H1 (cell line): ENCODE data around the gene STXBP2. TPM values are rescaled to one million over a fixed set of nuclear protein-coding genes. Genes with fewer than 3 reads are reported as not detected.

Source experiments
- CTCF ChIA-PET: fragments of 300-600 bp; sonication (Branson Sonifier 250); formaldehyde crosslinking; loops from one replicate; lab custom pipeline; 2021; ENCODE audit not compliant: partially characterized antibody; lab: Charles Lee
- POLR2A ChIA-PET: fragments of 300-600 bp; sonication (Branson Sonifier 250); formaldehyde crosslinking; loops from one replicate; lab custom pipeline; 2021; ENCODE audit warnings: inconsistent platforms; ENCODE audit not compliant: partially characterized antibody; lab: Charles Lee
- DNase-seq, 2 experiments: peaks; one replicate each; pipeline versions ENCODE4 v3.0.0 to v3.0.0-alpha.2; 2010 to 2022; ENCODE audit warnings: low spot score in 2 of 2, low read depth in 1 of 2, mixed read lengths in 1 of 2
- FAIRE-seq: peaks from 2 replicates; lab custom pipeline; 2011; peaks lifted over from hg19 to GRCh38; lab: Jason Lieb, UNC
- H2AFZ ChIP-seq: 2 replicates; pipeline ENCODE4 v1.8.1; 2012; ENCODE audit warnings: low read length, inconsistent platforms
- H2AK5ac ChIP-seq: 2 replicates; pipeline ENCODE4 v1.6.1; 2013; ENCODE audit warnings: low read depth, low read length
- H2BK120ac ChIP-seq: replicated peaks from 2 replicates; pipeline ENCODE3; 2013; ENCODE audit warnings: low read depth, low read length, inconsistent platforms
- H2BK12ac ChIP-seq: 2 replicates; pipeline ENCODE4 v1.6.1; 2013; ENCODE audit warnings: low read depth, low read length
- H2BK15ac ChIP-seq: 2 replicates; pipeline ENCODE4 v1.6.1; 2013; ENCODE audit warnings: low read length
- H2BK20ac ChIP-seq: 2 replicates; pipeline ENCODE4 v1.6.1; 2013; ENCODE audit warnings: low read length
- H2BK5ac ChIP-seq: 2 replicates; pipeline ENCODE4 v1.6.1; 2013; ENCODE audit warnings: low read depth, low read length
- H3K14ac ChIP-seq: 2 replicates; pipeline ENCODE4 v1.6.1; 2013; ENCODE audit warnings: inconsistent platforms; ENCODE audit not compliant: insufficient read length
- H3K18ac ChIP-seq: 2 replicates; pipeline ENCODE4 v1.6.1; 2013; ENCODE audit warnings: low read length; ENCODE audit errors: extremely low read depth
- H3K23ac ChIP-seq: 2 replicates; pipeline ENCODE4 v1.6.1; 2013; ENCODE audit warnings: inconsistent platforms; ENCODE audit not compliant: insufficient read length
- H3K23me2 ChIP-seq: 2 replicates; pipeline ENCODE4 v1.6.1; 2013; ENCODE audit warnings: low read depth, low read length
- H3K27ac ChIP-seq: 2 replicates; pipeline ENCODE4 v1.6.1; 2011; ENCODE audit warnings: low read depth, low read length, inconsistent platforms
- H3K27me3 ChIP-seq, 4 experiments: replicated peaks in 1 of 4; 1 replicate in 1 of 4; 2 replicates in 3 of 4; pipeline versions ENCODE4 v1.6.1 to v1.8.1; 2011 to 2013; ENCODE audit warnings: low read length in 3 of 4, mild to moderate bottlenecking in 3 of 4, inconsistent platforms in 2 of 4, mixed read lengths in 2 of 4, moderate library complexity in 1 of 4; ENCODE audit not compliant: control insufficient read depth in 3 of 4, insufficient read depth in 3 of 4; ENCODE audit errors: extremely low read depth in 1 of 4
- H3K36me3 ChIP-seq, 4 experiments: 2 replicates each; pipeline versions ENCODE4 v1.6.1 to v1.8.1; 2011 to 2013; ENCODE audit warnings: mild to moderate bottlenecking in 4 of 4, low read length in 3 of 4, moderate library complexity in 2 of 4, control low read depth in 1 of 4, inconsistent platforms in 1 of 4; ENCODE audit not compliant: insufficient read depth in 4 of 4, control insufficient read depth in 2 of 4
- H3K4ac ChIP-seq: replicated peaks from 2 replicates; pipeline ENCODE3; 2013; ENCODE audit warnings: low read length, low read depth, mixed read lengths, inconsistent platforms; ENCODE audit not compliant: insufficient read length
- H3K4me1 ChIP-seq, 4 experiments: replicated peaks in 1 of 4; 1 replicate in 1 of 4; 2 replicates in 3 of 4; pipeline versions ENCODE4 v1.6.1 to v1.8.1; 2011 to 2013; ENCODE audit warnings: low read length in 3 of 4, inconsistent platforms in 2 of 4, mixed read lengths in 1 of 4; ENCODE audit not compliant: insufficient read depth in 4 of 4, control insufficient read depth in 3 of 4
- H3K4me2 ChIP-seq, 2 experiments: 2 replicates each; pipeline versions ENCODE4 v1.6.1 to v1.8.1; 2011 to 2013; ENCODE audit warnings: low read depth in 2 of 2, low read length in 2 of 2, control low read depth in 1 of 2, inconsistent platforms in 1 of 2, mild to moderate bottlenecking in 1 of 2; ENCODE audit not compliant: insufficient read depth in 1 of 2
- H3K4me3 ChIP-seq, 4 experiments: fragments of 200-600, 300-600 bp in 1 of 4; sonication (generic), shearing (Covaris generic), sonication (Bioruptor Twin) in 1 of 4; 2 replicates each; pipeline versions ENCODE4 v1.5.1 to v1.8.1; 2011 to 2016; ENCODE audit warnings: low read length in 4 of 4, low read depth in 3 of 4, control low read depth in 2 of 4, inconsistent platforms in 2 of 4, mild to moderate bottlenecking in 2 of 4, mixed read lengths in 1 of 4, moderate library complexity in 1 of 4; ENCODE audit not compliant: insufficient read depth in 2 of 4; ENCODE audit errors: extremely low read depth in 1 of 4
- H3K56ac ChIP-seq: replicated peaks from 2 replicates; pipeline ENCODE3; 2013; ENCODE audit warnings: low read depth, mild to moderate bottlenecking, mixed read lengths, low read length, inconsistent platforms; ENCODE audit not compliant: insufficient read length
- H3K79me1 ChIP-seq: 2 replicates; pipeline ENCODE4 v1.6.1; 2013; ENCODE audit warnings: low read depth, low read length, control low read depth
- H3K79me2 ChIP-seq, 2 experiments: 2 replicates each; pipeline versions ENCODE4 v1.6.1 to v1.8.1; 2012 to 2013; ENCODE audit warnings: low read length in 2 of 2, mild to moderate bottlenecking in 2 of 2, inconsistent platforms in 1 of 2; ENCODE audit not compliant: insufficient read depth in 2 of 2, control insufficient read depth in 1 of 2
- H3K9ac ChIP-seq, 4 experiments: replicated peaks in 1 of 4; 1 replicate in 1 of 4; 2 replicates in 3 of 4; pipeline versions ENCODE4 v1.6.1 to v1.8.1; 2011 to 2013; ENCODE audit warnings: low read depth in 3 of 4, low read length in 3 of 4, control low read depth in 2 of 4, mild to moderate bottlenecking in 2 of 4, moderate library complexity in 2 of 4, inconsistent platforms in 1 of 4; ENCODE audit errors: extremely low read depth in 1 of 4
- H3K9me3 ChIP-seq, 2 experiments: 2 replicates each; pipeline versions ENCODE4 v1.6.1 to v1.8.1; 2012 to 2013; ENCODE audit warnings: mild to moderate bottlenecking in 2 of 2, moderate library complexity in 2 of 2, control low read depth in 1 of 2, inconsistent platforms in 1 of 2, low read depth in 1 of 2, low read length in 1 of 2, mixed read lengths in 1 of 2; ENCODE audit not compliant: insufficient read depth in 2 of 2
- H4K20me1 ChIP-seq, 2 experiments: replicated peaks in 1 of 2; 2 replicates each; pipeline versions ENCODE3 to v1.8.1; 2011 to 2013; ENCODE audit warnings: inconsistent platforms in 2 of 2, low read length in 2 of 2, mild to moderate bottlenecking in 1 of 2; ENCODE audit not compliant: insufficient read depth in 2 of 2, control insufficient read depth in 1 of 2
- H4K5ac ChIP-seq: 2 replicates; pipeline ENCODE4 v1.6.1; 2013; ENCODE audit warnings: low read length, low read depth, mixed read lengths, inconsistent platforms; ENCODE audit not compliant: insufficient read length
- H4K8ac ChIP-seq: 2 replicates; pipeline ENCODE4 v1.8.0; 2013; ENCODE audit warnings: mild to moderate bottlenecking, moderate library complexity, low read length, inconsistent platforms; ENCODE audit not compliant: insufficient read depth; ENCODE audit errors: extremely low read depth
- H4K91ac ChIP-seq: replicated peaks from 2 replicates; pipeline ENCODE3; 2013; ENCODE audit warnings: low read length, mixed read lengths, inconsistent platforms; ENCODE audit not compliant: insufficient read length
- CHD1 ChIP-seq: IDR thresholded peaks from 2 replicates; pipeline ENCODE4 v1.6.1; 2012; ENCODE audit warnings: low read depth, low read length, improper control_type of control experiment
- CREB1 ChIP-seq: IDR thresholded peaks from 2 replicates; pipeline ENCODE4 v1.6.1; 2012; ENCODE audit warnings: inconsistent platforms
- HDAC2 ChIP-seq, 2 experiments: fragments of 300-600 bp in 1 of 2; sonication (generic) in 1 of 2; IDR thresholded peaks; 2 replicates each; pipeline ENCODE4 v1.6.1; 2011 to 2012; ENCODE audit warnings: low read depth in 2 of 2, low read length in 2 of 2, mild to moderate bottlenecking in 2 of 2, moderate library complexity in 2 of 2, borderline replicate concordance in 1 of 2, inconsistent platforms in 1 of 2
- JUND ChIP-seq: IDR thresholded peaks from 2 replicates; pipeline ENCODE4 v1.6.1; 2011; ENCODE audit warnings: mild to moderate bottlenecking, improper control_type of control experiment, low read length
- WGBS, 2 experiments: shearing (Covaris generic) in 1 of 2; methylation state at CpG; one replicate each; pipeline versions ENCODE4 v1.1.6 to v1.1.7; 2013 to 2015; ENCODE audit warnings: low lambda C conversion rate in 2 of 2, mixed read lengths in 2 of 2, inconsistent platforms in 1 of 2, low coverage in 1 of 2, missing lambda C conversion rate in 1 of 2; ENCODE audit not compliant: insufficient replicate concordance in 2 of 2, insufficient coverage in 1 of 2, insufficient read length in 1 of 2; ENCODE audit errors: extremely low coverage in 1 of 2, missing lambda C conversion rate in 1 of 2; 5-methylcytosine and 5-hydroxymethylcytosine counted together
- polyA plus RNA-seq, 7 experiments: library from polyadenylated mRNA; depleted of rRNA in 3 of 7; stranded (reverse) in 5 of 7; unstranded in 2 of 7; fragments of >200 nt in 5 of 7; fragments of 200-250 nt in 2 of 7; gene quantifications; 1 replicate in 5 of 7; 2 replicates in 1 of 7; 4 replicates in 1 of 7; pipeline versions ENCODE4 v1.2.1 to v1.2.3, GENCODE V29; 2011 to 2013; ENCODE audit warnings: missing spikeins in 2 of 7, mixed read lengths in 2 of 7
- total RNA-seq: library from RNA; stranded (reverse); fragmentation: NEBNext Ultra II Directional; extraction: Animal tissue kit (Norgen Biotek cat#: 25700); gene quantifications from 2 replicates; pipeline ENCODE4 v1.2.1, GENCODE V29; 2021

The STXBP2 gene
- total and polyA plus RNA-seq, 2 of the 8 experiments (the other 6 are each of a cell fraction or from before 2014, with no cell fraction given), result 52.9 to 53.8 TPM

GRCh38 chr19:7643031-7643415 lies 6.1 kb downstream of the STXBP2 start:
- H3K27ac ChIP-seq, result no peak overlapping the region
- no peak overlapping the region for H3K4ac ChIP-seq
- H4K5ac ChIP-seq, result no peak overlapping the region
- peaks cover 5% of the 10 kb centered on the region; the same call in 1 of the 2 replicates for H3K23me2 ChIP-seq
- no peak overlapping the region for H3K18ac ChIP-seq
- no peaks in the 10 kb centered on the region for H3K27me3 ChIP-seq
- FAIRE-seq (no peak), DNase-seq (no peak)
- H4K20me1 ChIP-seq, result peaks cover 0 to 16% of the 10 kb centered on the region in 2 experiments
- H4K91ac ChIP-seq, result no peak overlapping the region
- H3K56ac ChIP-seq, result no peak overlapping the region
- no peaks in the 10 kb centered on the region; a peak in 1 of 4 replicates for H3K9me3 ChIP-seq
- no peak overlapping the region for H3K23ac ChIP-seq
- ChIA-PET CTCF (interaction anchor here (0.6 to 1.5 kb wide), 2 partner anchors 156 to 891 kb away, joined by 3 read pairs; no protein-coding TSS in a partner anchor), POLR2A (interaction anchor here (0.6 to 2.3 kb wide), 4 partner anchors 10 to 188 kb away, joined by 3 to 11 read pairs (median 3); partner anchors contain the start of genes PCP2 and TRAPPC5)
- H2BK20ac ChIP-seq, result no peak overlapping the region
- no peak overlapping the region for H3K14ac ChIP-seq
- H3K36me3 ChIP-seq, result peaks cover 0 to 6% (median 2%) of the 10 kb centered on the region in 4 experiments; a peak in 2 of 8 replicates
- H2BK120ac ChIP-seq, result no peak overlapping the region
- peaks cover 0 to 3% of the 10 kb centered on the region in 2 experiments; a peak in 1 of 4 replicates for H3K79me2 ChIP-seq
- no peak overlapping the region for H2BK5ac ChIP-seq
- WGBS, 2 experiments, result 94% methylated on average over 7 of the region's 8 CpGs; no CpG with 5 or more reads in 1 of the 2 experiments
- H3K79me1 ChIP-seq, result no peaks in the 10 kb centered on the region; the same call in 1 of the 2 replicates
- H2BK12ac ChIP-seq, result no peak overlapping the region
- H2AFZ ChIP-seq, result no peak overlapping the region
- H2BK15ac ChIP-seq, result no peak overlapping the region
- H3K4me1 ChIP-seq, result peaks cover 0 to 5% (median 0%) of the 10 kb centered on the region in 4 experiments; a peak in 2 of 7 replicates
- no peak overlapping the region for H4K8ac ChIP-seq
- H3K4me2 ChIP-seq, result no peak overlapping the region
- TF ChIP-seq JUND (no peak), CREB1 (no peak), CHD1 (no peak), HDAC2 (IDR thresholded peaks at IDR 0.05; ENCODE audit: borderline replicate concordance in 1 of 2, low read depth in 2 of 2, low read length in 2 of 2) (no peak)
- TF ChIP-seq, all 59 proteins: peak for 0
- no peak overlapping the region for H2AK5ac ChIP-seq
- H3K9ac ChIP-seq, result no peak overlapping the region
- H3K4me3 ChIP-seq, result no peak overlapping the region
